ENCODE data around the gene MAP7D1. TPM values are rescaled to one million over a fixed set of nuclear protein-coding genes. Genes with fewer than 3 reads are reported as not detected.

The MAP7D1 gene
- total RNA-seq, 2 donors from 2014 or later = 119 to 120 TPM

- H3K36me3 Mint-ChIP-seq (ENCODE audit: low read depth) = no peaks in the 10 kb centered on the region
- Histone ChIP-seq H3K4me3 (ENCODE audit: low read length) (no peak overlapping the region), H3K4me1 (ENCODE audit: control insufficient read depth, insufficient read depth, low read length) (no peaks in the 10 kb centered on the region), H3K27me3 (ENCODE audit: control insufficient read depth, insufficient read depth, low read length, poor library complexity, severe bottlenecking) (no peaks in the 10 kb centered on the region), H3K9ac (ENCODE audit: extremely low read depth, low read length, poor library complexity, severe bottlenecking) (no peak overlapping the region), H3K9me3 (ENCODE audit: control insufficient read depth, low read length) (no peaks in the 10 kb centered on the region), H3K27ac (ENCODE audit: low read depth, low read length) (no peak overlapping the region), H3K36me3 (ENCODE audit: control insufficient read depth, insufficient read depth, low read length) (no peaks in the 10 kb centered on the region)
- H3K27me3 Mint-ChIP-seq (ENCODE audit: insufficient read depth) = no peaks in the 10 kb centered on the region
- TF ChIP-seq, protein P1, sequence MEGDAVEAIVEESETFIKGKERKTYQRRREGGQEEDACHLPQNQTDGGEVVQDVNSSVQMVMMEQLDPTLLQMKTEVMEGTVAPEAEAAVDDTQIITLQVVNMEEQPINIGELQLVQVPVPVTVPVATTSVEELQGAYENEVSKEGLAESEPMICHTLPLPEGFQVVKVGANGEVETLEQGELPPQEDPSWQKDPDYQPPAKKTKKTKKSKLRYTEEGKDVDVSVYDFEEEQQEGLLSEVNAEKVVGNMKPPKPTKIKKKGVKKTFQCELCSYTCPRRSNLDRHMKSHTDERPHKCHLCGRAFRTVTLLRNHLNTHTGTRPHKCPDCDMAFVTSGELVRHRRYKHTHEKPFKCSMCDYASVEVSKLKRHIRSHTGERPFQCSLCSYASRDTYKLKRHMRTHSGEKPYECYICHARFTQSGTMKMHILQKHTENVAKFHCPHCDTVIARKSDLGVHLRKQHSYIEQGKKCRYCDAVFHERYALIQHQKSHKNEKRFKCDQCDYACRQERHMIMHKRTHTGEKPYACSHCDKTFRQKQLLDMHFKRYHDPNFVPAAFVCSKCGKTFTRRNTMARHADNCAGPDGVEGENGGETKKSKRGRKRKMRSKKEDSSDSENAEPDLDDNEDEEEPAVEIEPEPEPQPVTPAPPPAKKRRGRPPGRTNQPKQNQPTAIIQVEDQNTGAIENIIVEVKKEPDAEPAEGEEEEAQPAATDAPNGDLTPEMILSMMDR (conservative IDR thresholded peaks at IDR 0.05) = no peak
- WGBS, 2 experiments (ENCODE audit: insufficient coverage in 1 of 2, insufficient read length in 1 of 2) = 74 to 77% methylated on average over 4 to 5 of the region's 5 CpGs
- H3K27ac Mint-ChIP-seq = no peak overlapping the region
- DNase-seq = no peak
- no peak overlapping the region for H3K4me3 Mint-ChIP-seq
- H3K4me1 Mint-ChIP-seq = no peaks in the 10 kb centered on the region
- no peaks in the 10 kb centered on the region for H3K9me3 Mint-ChIP-seq
Measured at GRCh38 chr1:36115931-36116330, 40.0 kb upstream of the MAP7D1 start.

GRCh38 chr1:36116901-36117300, 39.1 kb upstream of the MAP7D1 start:
- H3K9me3 ChIP-seq (ENCODE audit: control insufficient read depth, low read length) = no peaks in the 10 kb centered on the region
- no peak for DNase-seq
- no peak overlapping the region for H3K4me3 Mint-ChIP-seq
- H3K27ac ChIP-seq (ENCODE audit: low read depth, low read length) = no peak overlapping the region
- WGBS, 2 experiments (ENCODE audit: insufficient coverage in 1 of 2, insufficient read length in 1 of 2) = 89 to 92% methylated on average over 3 to 5 of the region's 5 CpGs
- no peaks in the 10 kb centered on the region for H3K9me3 Mint-ChIP-seq
- no peak overlapping the region for H3K27ac Mint-ChIP-seq
- no peak overlapping the region for H3K9ac ChIP-seq (ENCODE audit: extremely low read depth, low read length, poor library complexity, severe bottlenecking)
- TF ChIP-seq, protein P1 (conservative IDR thresholded peaks at IDR 0.05) = no peak
- no peak overlapping the region for H3K4me3 ChIP-seq (ENCODE audit: low read length)
- no peaks in the 10 kb centered on the region for H3K36me3 Mint-ChIP-seq (ENCODE audit: low read depth)
- no peaks in the 10 kb centered on the region for H3K4me1 Mint-ChIP-seq
- peaks cover 1% of the 10 kb centered on the region for H3K27me3 ChIP-seq (ENCODE audit: control insufficient read depth, insufficient read depth, low read length, poor library complexity, severe bottlenecking)
- H3K36me3 ChIP-seq (ENCODE audit: control insufficient read depth, insufficient read depth, low read length) = no peaks in the 10 kb centered on the region
- no peaks in the 10 kb centered on the region for H3K4me1 ChIP-seq (ENCODE audit: control insufficient read depth, insufficient read depth, low read length)
- peaks cover 7% of the 10 kb centered on the region for H3K27me3 Mint-ChIP-seq (ENCODE audit: insufficient read depth)

DNA sequence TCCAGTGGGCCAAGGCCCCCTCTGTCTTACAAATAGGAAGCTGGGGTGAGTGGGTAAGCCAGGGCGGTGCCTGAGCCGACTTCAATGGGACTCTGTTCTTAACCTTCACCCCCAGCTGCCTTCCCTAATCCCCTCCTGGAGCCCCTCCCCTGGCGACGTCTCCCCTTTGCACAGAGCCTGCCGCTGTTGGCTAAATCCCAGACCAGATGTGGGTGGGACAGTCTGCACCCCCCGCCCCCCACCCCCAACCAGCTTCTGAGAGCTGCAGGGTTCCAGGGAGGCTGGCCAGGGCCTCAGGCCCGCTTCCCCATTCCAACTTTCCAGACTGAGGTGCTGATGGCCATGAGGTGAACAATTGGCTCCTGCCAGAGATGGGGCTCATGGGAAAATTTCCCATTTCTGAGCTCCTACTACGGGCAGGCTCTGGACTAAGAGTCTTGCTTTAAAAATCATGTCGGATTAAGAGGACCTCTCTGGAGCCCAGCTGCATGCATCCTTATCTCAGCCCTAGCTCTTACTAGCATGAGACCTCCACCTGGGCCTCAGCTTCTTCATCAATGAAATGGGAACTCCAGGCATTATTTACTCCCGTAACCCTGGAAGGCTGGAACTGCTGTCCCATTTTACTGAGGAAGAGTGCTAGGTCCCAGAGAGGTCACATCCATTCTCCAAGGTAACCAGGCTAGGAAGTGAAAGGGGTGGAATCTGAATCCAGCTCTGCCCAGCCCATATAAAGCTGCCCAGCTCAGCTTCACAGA, 37.3 kb upstream of the MAP7D1 start:
- TF ChIP-seq, protein P1 (conservative IDR thresholded peaks at IDR 0.05) = no peak
- no peak overlapping the region for H3K9ac ChIP-seq (ENCODE audit: extremely low read depth, low read length, poor library complexity, severe bottlenecking)

More for the DNA sequence above, 37.3 kb upstream of the MAP7D1 start:
- no peaks in the 10 kb centered on the region for H3K9me3 Mint-ChIP-seq
- no peaks in the 10 kb centered on the region for H3K4me1 ChIP-seq (ENCODE audit: control insufficient read depth, insufficient read depth, low read length)
- no peak overlapping the region for H3K4me3 Mint-ChIP-seq
- no peak overlapping the region for H3K4me3 ChIP-seq (ENCODE audit: low read length)
- no peaks in the 10 kb centered on the region for H3K36me3 Mint-ChIP-seq (ENCODE audit: low read depth)
- no peaks in the 10 kb centered on the region for H3K4me1 Mint-ChIP-seq
- H3K9me3 ChIP-seq (ENCODE audit: control insufficient read depth, low read length) = no peaks in the 10 kb centered on the region
- peaks cover 18% of the 10 kb centered on the region for H3K27me3 ChIP-seq (ENCODE audit: control insufficient read depth, insufficient read depth, low read length, poor library complexity, severe bottlenecking)
- peaks cover 24% of the 10 kb centered on the region for H3K27me3 Mint-ChIP-seq (ENCODE audit: insufficient read depth)
- 82 to 95% methylated on average over 4 to 10 of the region's 10 CpGs for WGBS, 2 experiments (ENCODE audit: insufficient coverage in 1 of 2, insufficient read length in 1 of 2)
- H3K27ac Mint-ChIP-seq = no peak overlapping the region
- H3K27ac ChIP-seq (ENCODE audit: low read depth, low read length) = no peak overlapping the region
- peak; percentile 51 for DNase-seq
- no peaks in the 10 kb centered on the region for H3K36me3 ChIP-seq (ENCODE audit: control insufficient read depth, insufficient read depth, low read length)

Measured in endodermal cell (in vitro differentiated cells).